SK-N-MC (cell line): ENCODE results near the gene ELF2.

Experiments
- EZH2 ChIP-seq: fragments of 200-600 bp; sonication (generic); IDR thresholded peaks from one replicate; pipeline ENCODE4 v1.6.1; 2017; ENCODE audit warnings: antibody characterized with exemption
- FOXP2 ChIP-seq: optimal IDR thresholded peaks from 2 replicates; pipeline ENCODE3; 2011; ENCODE audit warnings: mild to moderate bottlenecking, moderate library complexity; ENCODE audit not compliant: insufficient read depth; ENCODE audit errors: extremely low read length, control extremely low read depth
- POLR2AphosphoS5 ChIP-seq: IDR thresholded peaks from 2 replicates; pipeline ENCODE4 v1.6.1; 2012; ENCODE audit warnings: mild to moderate bottlenecking, low read depth, low read length, borderline replicate concordance

DNA sequence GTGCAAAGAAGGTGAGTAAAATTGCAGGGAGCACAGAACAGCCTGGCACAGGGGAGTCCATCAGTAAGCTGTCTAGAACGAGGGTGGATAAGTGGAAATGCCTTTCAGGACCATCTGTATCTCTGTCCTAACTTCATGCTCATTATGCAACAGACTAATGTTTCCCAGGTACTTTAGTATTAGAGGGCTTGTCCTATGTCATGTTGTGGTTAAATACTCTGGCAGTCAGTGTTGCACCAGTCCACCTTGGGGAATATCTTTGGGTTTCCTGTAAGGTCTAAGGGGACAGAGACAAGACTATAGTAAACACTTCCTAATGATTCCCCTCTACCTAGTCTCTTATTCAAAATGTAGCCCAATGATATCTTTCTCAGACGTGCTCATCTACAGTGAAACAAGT is 140.1 kb downstream of the ELF2 start:
- TF ChIP-seq POLR2AphosphoS5 (no peak), EZH2 (no peak), FOXP2 (no peak)
